GM23338 (cell line): ENCODE data around the gene PCDHGA1. TPM values are rescaled to one million over a fixed set of nuclear protein-coding genes. Genes with fewer than 3 reads are reported as not detected.

ENCODE experiments used
- ATAC-seq: fragments of 200-7000 bp; cut with Tn5 transposase; 3 replicates; pipeline ENCODE4 v1.9.1; 2020
- DNase-seq: peaks from one replicate; pipeline ENCODE4 v3.0.0-alpha.2; 2015; ENCODE audit warnings: low spot score
- H2AFZ ChIP-seq: fragments of 200-600 bp; sonication (generic); 2 replicates; pipeline ENCODE4 v1.8.0; 2016; ENCODE audit warnings: antibody characterized with exemption, mild to moderate bottlenecking, moderate library complexity
- H3F3A ChIP-seq: fragments of 200-600 bp; sonication (generic); replicated peaks from 2 replicates; pipeline ENCODE4 v1.8.0; 2017; ENCODE audit warnings: antibody characterized with exemption, mixed run types, low read depth
- H3K27ac ChIP-seq: fragments of 200-600 bp; sonication (generic); 2 replicates; pipeline ENCODE4 v1.6.1; 2016; ENCODE audit warnings: low read depth
- H3K27me3 ChIP-seq: fragments of 200-600 bp; sonication (generic); 2 replicates; pipeline ENCODE4 v1.8.0; 2016; ENCODE audit warnings: mild to moderate bottlenecking, mixed run types, moderate library complexity; ENCODE audit not compliant: insufficient read depth
- H3K36me3 ChIP-seq: fragments of 200-600 bp; sonication (generic); 2 replicates; pipeline ENCODE4 v1.8.0; 2016; ENCODE audit warnings: mild to moderate bottlenecking; ENCODE audit not compliant: insufficient read depth
- H3K4me1 ChIP-seq: fragments of 200-600 bp; sonication (generic); 2 replicates; pipeline ENCODE4 v1.8.0; 2016; ENCODE audit warnings: mild to moderate bottlenecking, moderate library complexity; ENCODE audit not compliant: insufficient read depth
- H3K4me2 ChIP-seq: fragments of 200-600 bp; sonication (generic); 2 replicates; pipeline ENCODE4 v1.7.1; 2017; ENCODE audit warnings: mixed run types
- H3K4me3 ChIP-seq: fragments of 200-600 bp; sonication (generic); 2 replicates; pipeline ENCODE4 v1.6.1; 2016; ENCODE audit warnings: mixed run types
- H3K79me2 ChIP-seq: fragments of 200-600 bp; sonication (generic); replicated peaks from 2 replicates; pipeline ENCODE4 v1.8.0; 2017; ENCODE audit warnings: mild to moderate bottlenecking; ENCODE audit not compliant: insufficient read depth
- H3K9me2 ChIP-seq: fragments of 200-600 bp; sonication (generic); 2 replicates; pipeline ENCODE4 v1.8.0; 2017; ENCODE audit not compliant: insufficient read depth
- H4K20me1 ChIP-seq: fragments of 200-600 bp; sonication (generic); replicated peaks from 2 replicates; pipeline ENCODE4 v1.8.0; 2017; ENCODE audit warnings: mild to moderate bottlenecking; ENCODE audit not compliant: insufficient read depth
- H3K27ac Mint-ChIP-seq: 2 replicates; pipeline ENCODE4 v1.8.0; 2020; ENCODE audit warnings: inconsistent platforms, mild to moderate bottlenecking, moderate library complexity, mixed read lengths
- H3K27me3 Mint-ChIP-seq: 3 replicates; pipeline ENCODE4 v1.8.0; 2022; ENCODE audit warnings: low read depth, mild to moderate bottlenecking, moderate library complexity, mixed read lengths, inconsistent platforms; ENCODE audit not compliant: insufficient read depth, poor library complexity
- H3K36me3 Mint-ChIP-seq: 3 replicates; pipeline ENCODE4 v1.8.0; 2021; ENCODE audit warnings: low read depth, mild to moderate bottlenecking, inconsistent platforms, moderate library complexity, mixed read lengths
- H3K4me1 Mint-ChIP-seq: 3 replicates; pipeline ENCODE4 v1.8.0; 2020; ENCODE audit warnings: mild to moderate bottlenecking, inconsistent platforms, mixed read lengths
- H3K4me3 Mint-ChIP-seq: 3 replicates; pipeline ENCODE4 v1.8.0; 2021; ENCODE audit warnings: moderate library complexity, mild to moderate bottlenecking, inconsistent platforms, mixed read lengths
- H3K9me3 Mint-ChIP-seq: 3 replicates; pipeline ENCODE4 v1.8.0; 2020; ENCODE audit warnings: moderate library complexity, mild to moderate bottlenecking, inconsistent platforms, mixed read lengths
- CREB1 ChIP-seq: fragments of 250-450 bp; sonication (Bioruptor Pico); IDR thresholded peaks from 2 replicates; pipeline ENCODE4 v1.5.0; 2020; ENCODE audit warnings: low read depth, mild to moderate bottlenecking, moderate library complexity
- EZH2 ChIP-seq: fragments of 200-600 bp; sonication (generic); IDR thresholded peaks from one replicate; pipeline ENCODE4 v1.8.0; 2017; ENCODE audit warnings: antibody characterized with exemption, mild to moderate bottlenecking, low read depth; ENCODE audit not compliant: unreplicated experiment
- EZH2phosphoT487 ChIP-seq: fragments of 200-600 bp; sonication (generic); IDR thresholded peaks from one replicate; pipeline ENCODE4 v1.8.1; 2018; ENCODE audit warnings: antibody characterized with exemption; ENCODE audit not compliant: unreplicated experiment
- JUNB ChIP-seq: IDR thresholded peaks from one replicate; pipeline ENCODE4 v1.6.1; 2016; ENCODE audit warnings: antibody characterized with exemption; ENCODE audit not compliant: unreplicated experiment
- NANOG ChIP-seq: IDR thresholded peaks from 2 replicates; pipeline ENCODE4 v1.6.1; 2016; ENCODE audit warnings: antibody characterized with exemption, borderline replicate concordance
- POLR2AphosphoS5 ChIP-seq: IDR thresholded peaks from 2 replicates; pipeline ENCODE4 v1.6.1; 2016; ENCODE audit warnings: antibody characterized with exemption, low read depth
- STAT1 ChIP-seq: IDR thresholded peaks from one replicate; pipeline ENCODE4 v1.6.1; 2016; ENCODE audit warnings: antibody characterized with exemption; ENCODE audit not compliant: unreplicated experiment
- ZNF331 ChIP-seq: fragments of 250-450 bp; sonication (Bioruptor Pico); IDR thresholded peaks from 2 replicates; pipeline ENCODE4 v1.5.0; 2020; ENCODE audit warnings: low read depth, mild to moderate bottlenecking, moderate library complexity
- polyA plus RNA-seq: library from polyadenylated mRNA; unstranded; fragments of >200 nt; fragmentation: Nextera tagmentation; extraction: Ambion mirVana; gene quantifications from 2 replicates; pipeline ENCODE4 v1.2.1, GENCODE V29; 2016
- total RNA-seq: library from RNA; depleted of rRNA; stranded (reverse); fragments of >200 nt; shearing (Covaris generic); gene quantifications from 2 replicates; pipeline ENCODE4 v1.2.3, GENCODE V29; 2014
- TF ChIP-seq, protein P1 (sequence below), 2 experiments: fragments of 200-600 bp in 1 of 2; sonication (generic) in 1 of 2; conservative IDR thresholded peaks; 2 replicates each; pipeline versions ENCODE4 v1.5.1 to v1.6.1; 2016 to 2017; ENCODE audit warnings: antibody characterized with exemption in 2 of 2, low read depth in 2 of 2, mild to moderate bottlenecking in 2 of 2, moderate library complexity in 1 of 2
- TF ChIP-seq, protein P2 (sequence below): IDR thresholded peaks from 2 replicates; pipeline ENCODE4 v1.6.1; 2016; ENCODE audit warnings: antibody characterized with exemption
- TF ChIP-seq, protein P3 (sequence below): fragments of 250-450 bp; sonication (Bioruptor Pico); IDR thresholded peaks from 2 replicates; pipeline ENCODE4 v1.5.0; 2020; ENCODE audit warnings: mild to moderate bottlenecking, moderate library complexity
- TF ChIP-seq, protein P4 (sequence below): IDR thresholded peaks from one replicate; pipeline ENCODE4 v1.6.1; 2018; ENCODE audit warnings: antibody characterized with exemption; ENCODE audit not compliant: unreplicated experiment

Gene PCDHGA1
- total and polyA plus RNA-seq, 2 experiments from 2014 or later: 0.39 to 1.7 TPM

DNA sequence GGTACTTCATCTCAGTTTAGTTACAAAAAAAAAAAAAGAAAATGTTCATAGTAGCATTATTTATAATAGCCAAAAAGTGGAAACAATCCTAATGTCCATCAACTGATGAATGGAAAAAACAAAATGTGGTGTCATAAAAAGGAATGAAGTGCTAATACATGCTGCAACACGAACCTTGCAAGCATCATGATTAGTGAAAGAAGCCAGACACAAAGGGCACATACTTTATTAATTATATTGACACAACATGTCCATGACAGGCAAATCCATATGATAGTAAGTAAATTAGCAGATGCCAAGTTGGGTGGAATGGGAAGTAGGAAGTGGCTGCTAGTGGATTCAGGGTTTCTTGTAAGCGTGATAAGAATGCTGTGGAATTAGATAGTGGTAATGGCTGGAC is 212.7 kb downstream of the PCDHGA1 start:
- DNase-seq: no peak
- Mint-ChIP-seq H3K36me3 (peaks cover 42% of the 10 kb centered on the region), H3K4me3 (no peak overlapping the region), H3K27ac (no peak overlapping the region), H3K9me3 (peaks cover 15% of the 10 kb centered on the region), H3K27me3 (peaks cover 2% of the 10 kb centered on the region), H3K4me1 (no peaks in the 10 kb centered on the region)
- TF ChIP-seq, protein P1, sequence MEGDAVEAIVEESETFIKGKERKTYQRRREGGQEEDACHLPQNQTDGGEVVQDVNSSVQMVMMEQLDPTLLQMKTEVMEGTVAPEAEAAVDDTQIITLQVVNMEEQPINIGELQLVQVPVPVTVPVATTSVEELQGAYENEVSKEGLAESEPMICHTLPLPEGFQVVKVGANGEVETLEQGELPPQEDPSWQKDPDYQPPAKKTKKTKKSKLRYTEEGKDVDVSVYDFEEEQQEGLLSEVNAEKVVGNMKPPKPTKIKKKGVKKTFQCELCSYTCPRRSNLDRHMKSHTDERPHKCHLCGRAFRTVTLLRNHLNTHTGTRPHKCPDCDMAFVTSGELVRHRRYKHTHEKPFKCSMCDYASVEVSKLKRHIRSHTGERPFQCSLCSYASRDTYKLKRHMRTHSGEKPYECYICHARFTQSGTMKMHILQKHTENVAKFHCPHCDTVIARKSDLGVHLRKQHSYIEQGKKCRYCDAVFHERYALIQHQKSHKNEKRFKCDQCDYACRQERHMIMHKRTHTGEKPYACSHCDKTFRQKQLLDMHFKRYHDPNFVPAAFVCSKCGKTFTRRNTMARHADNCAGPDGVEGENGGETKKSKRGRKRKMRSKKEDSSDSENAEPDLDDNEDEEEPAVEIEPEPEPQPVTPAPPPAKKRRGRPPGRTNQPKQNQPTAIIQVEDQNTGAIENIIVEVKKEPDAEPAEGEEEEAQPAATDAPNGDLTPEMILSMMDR (conservative IDR thresholded peaks at IDR 0.05; ENCODE audit: low read depth in 2 of 2): no peak
- TF ChIP-seq EZH2 (no peak), ZNF331 (CRISPR knock-in tag) (no peak), EZH2phosphoT487 (no peak), POLR2AphosphoS5 (no peak), JUNB (no peak), CREB1 (CRISPR knock-in tag) (no peak), NANOG (no peak), STAT1 (no peak)
- TF ChIP-seq, protein P2, sequence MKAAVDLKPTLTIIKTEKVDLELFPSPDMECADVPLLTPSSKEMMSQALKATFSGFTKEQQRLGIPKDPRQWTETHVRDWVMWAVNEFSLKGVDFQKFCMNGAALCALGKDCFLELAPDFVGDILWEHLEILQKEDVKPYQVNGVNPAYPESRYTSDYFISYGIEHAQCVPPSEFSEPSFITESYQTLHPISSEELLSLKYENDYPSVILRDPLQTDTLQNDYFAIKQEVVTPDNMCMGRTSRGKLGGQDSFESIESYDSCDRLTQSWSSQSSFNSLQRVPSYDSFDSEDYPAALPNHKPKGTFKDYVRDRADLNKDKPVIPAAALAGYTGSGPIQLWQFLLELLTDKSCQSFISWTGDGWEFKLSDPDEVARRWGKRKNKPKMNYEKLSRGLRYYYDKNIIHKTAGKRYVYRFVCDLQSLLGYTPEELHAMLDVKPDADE: no peak
- TF ChIP-seq, protein P3, sequence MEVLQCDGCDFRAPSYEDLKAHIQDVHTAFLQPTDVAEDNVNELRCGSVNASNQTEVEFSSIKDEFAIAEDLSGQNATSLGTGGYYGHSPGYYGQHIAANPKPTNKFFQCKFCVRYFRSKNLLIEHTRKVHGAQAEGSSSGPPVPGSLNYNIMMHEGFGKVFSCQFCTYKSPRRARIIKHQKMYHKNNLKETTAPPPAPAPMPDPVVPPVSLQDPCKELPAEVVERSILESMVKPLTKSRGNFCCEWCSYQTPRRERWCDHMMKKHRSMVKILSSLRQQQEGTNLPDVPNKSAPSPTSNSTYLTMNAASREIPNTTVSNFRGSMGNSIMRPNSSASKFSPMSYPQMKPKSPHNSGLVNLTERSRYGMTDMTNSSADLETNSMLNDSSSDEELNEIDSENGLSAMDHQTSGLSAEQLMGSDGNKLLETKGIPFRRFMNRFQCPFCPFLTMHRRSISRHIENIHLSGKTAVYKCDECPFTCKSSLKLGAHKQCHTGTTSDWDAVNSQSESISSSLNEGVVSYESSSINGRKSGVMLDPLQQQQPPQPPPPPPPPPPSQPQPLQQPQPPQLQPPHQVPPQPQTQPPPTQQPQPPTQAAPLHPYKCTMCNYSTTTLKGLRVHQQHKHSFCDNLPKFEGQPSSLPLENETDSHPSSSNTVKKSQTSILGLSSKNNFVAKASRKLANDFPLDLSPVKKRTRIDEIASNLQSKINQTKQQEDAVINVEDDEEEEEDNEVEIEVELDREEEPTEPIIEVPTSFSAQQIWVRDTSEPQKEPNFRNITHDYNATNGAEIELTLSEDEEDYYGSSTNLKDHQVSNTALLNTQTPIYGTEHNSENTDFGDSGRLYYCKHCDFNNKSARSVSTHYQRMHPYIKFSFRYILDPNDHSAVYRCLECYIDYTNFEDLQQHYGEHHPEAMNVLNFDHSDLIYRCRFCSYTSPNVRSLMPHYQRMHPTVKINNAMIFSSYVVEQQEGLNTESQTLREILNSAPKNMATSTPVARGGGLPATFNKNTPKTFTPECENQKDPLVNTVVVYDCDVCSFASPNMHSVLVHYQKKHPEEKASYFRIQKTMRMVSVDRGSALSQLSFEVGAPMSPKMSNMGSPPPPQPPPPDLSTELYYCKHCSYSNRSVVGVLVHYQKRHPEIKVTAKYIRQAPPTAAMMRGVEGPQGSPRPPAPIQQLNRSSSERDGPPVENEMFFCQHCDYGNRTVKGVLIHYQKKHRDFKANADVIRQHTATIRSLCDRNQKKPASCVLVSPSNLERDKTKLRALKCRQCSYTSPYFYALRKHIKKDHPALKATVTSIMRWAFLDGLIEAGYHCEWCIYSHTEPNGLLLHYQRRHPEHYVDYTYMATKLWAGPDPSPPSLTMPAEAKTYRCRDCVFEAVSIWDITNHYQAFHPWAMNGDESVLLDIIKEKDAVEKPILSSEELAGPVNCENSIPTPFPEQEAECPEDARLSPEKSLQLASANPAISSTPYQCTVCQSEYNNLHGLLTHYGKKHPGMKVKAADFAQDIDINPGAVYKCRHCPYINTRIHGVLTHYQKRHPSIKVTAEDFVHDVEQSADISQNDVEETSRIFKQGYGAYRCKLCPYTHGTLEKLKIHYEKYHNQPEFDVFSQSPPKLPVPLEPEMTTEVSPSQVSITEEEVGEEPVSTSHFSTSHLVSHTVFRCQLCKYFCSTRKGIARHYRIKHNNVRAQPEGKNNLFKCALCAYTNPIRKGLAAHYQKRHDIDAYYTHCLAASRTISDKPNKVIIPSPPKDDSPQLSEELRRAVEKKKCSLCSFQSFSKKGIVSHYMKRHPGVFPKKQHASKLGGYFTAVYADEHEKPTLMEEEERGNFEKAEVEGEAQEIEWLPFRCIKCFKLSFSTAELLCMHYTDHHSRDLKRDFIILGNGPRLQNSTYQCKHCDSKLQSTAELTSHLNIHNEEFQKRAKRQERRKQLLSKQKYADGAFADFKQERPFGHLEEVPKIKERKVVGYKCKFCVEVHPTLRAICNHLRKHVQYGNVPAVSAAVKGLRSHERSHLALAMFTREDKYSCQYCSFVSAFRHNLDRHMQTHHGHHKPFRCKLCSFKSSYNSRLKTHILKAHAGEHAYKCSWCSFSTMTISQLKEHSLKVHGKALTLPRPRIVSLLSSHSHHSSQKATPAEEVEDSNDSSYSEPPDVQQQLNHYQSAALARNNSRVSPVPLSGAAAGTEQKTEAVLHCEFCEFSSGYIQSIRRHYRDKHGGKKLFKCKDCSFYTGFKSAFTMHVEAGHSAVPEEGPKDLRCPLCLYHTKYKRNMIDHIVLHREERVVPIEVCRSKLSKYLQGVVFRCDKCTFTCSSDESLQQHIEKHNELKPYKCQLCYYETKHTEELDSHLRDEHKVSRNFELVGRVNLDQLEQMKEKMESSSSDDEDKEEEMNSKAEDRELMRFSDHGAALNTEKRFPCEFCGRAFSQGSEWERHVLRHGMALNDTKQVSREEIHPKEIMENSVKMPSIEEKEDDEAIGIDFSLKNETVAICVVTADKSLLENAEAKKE (CRISPR knock-in tag): no peak
- TF ChIP-seq, protein P4, sequence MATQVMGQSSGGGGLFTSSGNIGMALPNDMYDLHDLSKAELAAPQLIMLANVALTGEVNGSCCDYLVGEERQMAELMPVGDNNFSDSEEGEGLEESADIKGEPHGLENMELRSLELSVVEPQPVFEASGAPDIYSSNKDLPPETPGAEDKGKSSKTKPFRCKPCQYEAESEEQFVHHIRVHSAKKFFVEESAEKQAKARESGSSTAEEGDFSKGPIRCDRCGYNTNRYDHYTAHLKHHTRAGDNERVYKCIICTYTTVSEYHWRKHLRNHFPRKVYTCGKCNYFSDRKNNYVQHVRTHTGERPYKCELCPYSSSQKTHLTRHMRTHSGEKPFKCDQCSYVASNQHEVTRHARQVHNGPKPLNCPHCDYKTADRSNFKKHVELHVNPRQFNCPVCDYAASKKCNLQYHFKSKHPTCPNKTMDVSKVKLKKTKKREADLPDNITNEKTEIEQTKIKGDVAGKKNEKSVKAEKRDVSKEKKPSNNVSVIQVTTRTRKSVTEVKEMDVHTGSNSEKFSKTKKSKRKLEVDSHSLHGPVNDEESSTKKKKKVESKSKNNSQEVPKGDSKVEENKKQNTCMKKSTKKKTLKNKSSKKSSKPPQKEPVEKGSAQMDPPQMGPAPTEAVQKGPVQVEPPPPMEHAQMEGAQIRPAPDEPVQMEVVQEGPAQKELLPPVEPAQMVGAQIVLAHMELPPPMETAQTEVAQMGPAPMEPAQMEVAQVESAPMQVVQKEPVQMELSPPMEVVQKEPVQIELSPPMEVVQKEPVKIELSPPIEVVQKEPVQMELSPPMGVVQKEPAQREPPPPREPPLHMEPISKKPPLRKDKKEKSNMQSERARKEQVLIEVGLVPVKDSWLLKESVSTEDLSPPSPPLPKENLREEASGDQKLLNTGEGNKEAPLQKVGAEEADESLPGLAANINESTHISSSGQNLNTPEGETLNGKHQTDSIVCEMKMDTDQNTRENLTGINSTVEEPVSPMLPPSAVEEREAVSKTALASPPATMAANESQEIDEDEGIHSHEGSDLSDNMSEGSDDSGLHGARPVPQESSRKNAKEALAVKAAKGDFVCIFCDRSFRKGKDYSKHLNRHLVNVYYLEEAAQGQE: no peak
- Histone ChIP-seq H3K27ac (no peak overlapping the region), H3K79me2 (peaks cover 5% of the 10 kb centered on the region; the same call in 1 of the 2 replicates), H3K4me1 (no peaks in the 10 kb centered on the region), H4K20me1 (no peaks in the 10 kb centered on the region), H3K36me3 (peaks cover 9% of the 10 kb centered on the region), H3K9me2 (no peaks in the 10 kb centered on the region), H3K4me3 (no peak overlapping the region), H3F3A (no peaks in the 10 kb centered on the region), H3K27me3 (no peaks in the 10 kb centered on the region), H3K4me2 (no peak overlapping the region), H2AFZ (no peak overlapping the region)
- ATAC-seq: no peak
